ENCODE data around the gene PPTC7. TPM values are rescaled to one million over a fixed set of nuclear protein-coding genes. Genes with fewer than 3 reads are reported as not detected.
"Not testable (repeated sequence)": the region's sequence is repeated elsewhere in the genome, so short reads cannot be mapped to it uniquely, and the experiment has no call there.

Gene PPTC7
- total and polyA plus RNA-seq, 5 donors: 31.5 to 82.8 (median 56.4) TPM

GRCh38 chr12:110570798-110571197 lies 12.3 kb downstream of the PPTC7 start:
- 95% methylated on average over 16 of the region's 16 CpGs for whole genome bisulfite sequencing
- DNase-seq; H3K4me3 ChIP-seq (ENCODE audit: low read length); H3K27me3 ChIP-seq (ENCODE audit: control insufficient read depth, insufficient read depth); H3K27ac ChIP-seq (ENCODE audit: low read length); intact Hi-C loops (cut with DNase I); H3K4me1 ChIP-seq (ENCODE audit: control insufficient read depth, insufficient read depth, low read length); ATAC-seq; H3K9me3 ChIP-seq (ENCODE audit: control insufficient read depth, low read length): not testable (repeated sequence)

GRCh38 chr12:110569838-110570237 lies 13.3 kb downstream of the PPTC7 start:
- intact Hi-C loops (cut with DNase I); DNase-seq; ATAC-seq; H3K27me3 ChIP-seq (ENCODE audit: control insufficient read depth, insufficient read depth); H3K4me3 ChIP-seq (ENCODE audit: low read length); H3K9me3 ChIP-seq (ENCODE audit: control insufficient read depth, low read length); H3K4me1 ChIP-seq (ENCODE audit: control insufficient read depth, insufficient read depth, low read length); H3K27ac ChIP-seq (ENCODE audit: low read length): not testable (repeated sequence)
- no CpG with 5 or more reads among the region's 2 CpGs for WGBS

- peaks cover 7% of the 10 kb centered on the region for H3K4me1 ChIP-seq (ENCODE audit: control insufficient read depth, insufficient read depth, low read length)
- ATAC-seq (no peak), DNase-seq (no peak)
- no peak overlapping the region for H3K4me3 ChIP-seq (ENCODE audit: low read length)
- H3K27ac ChIP-seq (ENCODE audit: low read length): no peak overlapping the region
- no peaks in the 10 kb centered on the region for H3K27me3 ChIP-seq (ENCODE audit: control insufficient read depth, insufficient read depth)
- intact Hi-C loops (cut with DNase I): no loop called here
- 99% methylated on average over 6 of the region's 6 CpGs for WGBS
- H3K9me3 ChIP-seq (ENCODE audit: control insufficient read depth, low read length): no peaks in the 10 kb centered on the region
These were observed 14.4 kb downstream of the PPTC7 start for GRCh38 chr12:110568752-110569151.

- Histone ChIP-seq H3K27me3 (ENCODE audit: control insufficient read depth, insufficient read depth) (no peaks in the 10 kb centered on the region), H3K9me3 (ENCODE audit: control insufficient read depth, low read length) (no peaks in the 10 kb centered on the region), H3K27ac (ENCODE audit: low read length) (peak overlapping the region; percentile 29), H3K4me3 (ENCODE audit: low read length) (no peak overlapping the region), H3K4me1 (ENCODE audit: control insufficient read depth, insufficient read depth, low read length) (peaks cover 7% of the 10 kb centered on the region)
- DNase-seq: no peak
- intact Hi-C loops (cut with DNase I): no loop called here
- no peak for ATAC-seq
- 94% methylated on average over 5 of the region's 5 CpGs for WGBS
These were observed 16.1 kb downstream of the PPTC7 start for GRCh38 chr12:110566993-110567392.

- no peak overlapping the region for H3K4me3 ChIP-seq (ENCODE audit: low read length)
- H3K27ac ChIP-seq (ENCODE audit: low read length): peak overlapping the region; percentile 36
- DNase-seq (no peak), ATAC-seq (no peak)
- 81% methylated on average over 8 of the region's 8 CpGs for WGBS
- intact Hi-C loops (cut with DNase I): no loop called here
- peaks cover 11% of the 10 kb centered on the region for H3K4me1 ChIP-seq (ENCODE audit: control insufficient read depth, insufficient read depth, low read length)
- no peaks in the 10 kb centered on the region for H3K9me3 ChIP-seq (ENCODE audit: control insufficient read depth, low read length)
- H3K27me3 ChIP-seq (ENCODE audit: control insufficient read depth, insufficient read depth): no peaks in the 10 kb centered on the region
These were observed 16.9 kb downstream of the PPTC7 start for GRCh38 chr12:110565894-110566871.

- Histone ChIP-seq H3K4me3 (ENCODE audit: low read length) (no peak overlapping the region), H3K27me3 (ENCODE audit: control insufficient read depth, insufficient read depth) (no peaks in the 10 kb centered on the region), H3K27ac (ENCODE audit: low read length) (no peak overlapping the region), H3K9me3 (ENCODE audit: control insufficient read depth, low read length) (no peaks in the 10 kb centered on the region), H3K4me1 (ENCODE audit: control insufficient read depth, insufficient read depth, low read length) (peaks cover 12% of the 10 kb centered on the region)
- intact Hi-C loops (cut with DNase I): no loop called here
- 69% methylated on average over 8 of the region's 8 CpGs for WGBS
- DNase-seq (no peak), ATAC-seq (peak; percentile 18 to 51)
These were observed 18.6 kb downstream of the PPTC7 start for GRCh38 chr12:110564471-110564991.

GRCh38 chr12:110563702-110564470 lies 19.2 kb downstream of the PPTC7 start:
- Histone ChIP-seq H3K27me3 (ENCODE audit: control insufficient read depth, insufficient read depth) (no peaks in the 10 kb centered on the region), H3K4me3 (ENCODE audit: low read length) (no peak overlapping the region), H3K27ac (ENCODE audit: low read length) (no peak overlapping the region), H3K4me1 (ENCODE audit: control insufficient read depth, insufficient read depth, low read length) (peaks cover 12% of the 10 kb centered on the region), H3K9me3 (ENCODE audit: control insufficient read depth, low read length) (no peaks in the 10 kb centered on the region)
- DNase-seq: no peak
- intact Hi-C loops (cut with DNase I): no loop called here
- peak; percentile 63 to 73 for ATAC-seq

- 82% methylated on average over 5 of the region's 5 CpGs for WGBS
- Histone ChIP-seq H3K4me1 (ENCODE audit: control insufficient read depth, insufficient read depth, low read length) (peaks cover 11% of the 10 kb centered on the region), H3K27ac (ENCODE audit: low read length) (peak overlapping the region; percentile 45)
- ATAC-seq; H3K4me3 ChIP-seq (ENCODE audit: low read length); H3K27me3 ChIP-seq (ENCODE audit: control insufficient read depth, insufficient read depth); DNase-seq; H3K9me3 ChIP-seq (ENCODE audit: control insufficient read depth, low read length); intact Hi-C loops (cut with DNase I): not testable (repeated sequence)
These were observed 20.7 kb downstream of the PPTC7 start for GRCh38 chr12:110562386-110562785.

GRCh38 chr12:110561471-110562201 lies 21.5 kb downstream of the PPTC7 start:
- WGBS: 87% methylated on average over 15 of the region's 15 CpGs
- Histone ChIP-seq H3K27ac (ENCODE audit: low read length) (peak overlapping the region; percentile 68), H3K27me3 (ENCODE audit: control insufficient read depth, insufficient read depth) (no peaks in the 10 kb centered on the region), H3K4me3 (ENCODE audit: low read length) (no peak overlapping the region), H3K9me3 (ENCODE audit: control insufficient read depth, low read length) (no peaks in the 10 kb centered on the region), H3K4me1 (ENCODE audit: control insufficient read depth, insufficient read depth, low read length) (peaks cover 8% of the 10 kb centered on the region)
- intact Hi-C loops (cut with DNase I): no loop called here
- no peak for DNase-seq
- no peak for ATAC-seq

GRCh38 chr12:110560946-110561345 lies 22.2 kb downstream of the PPTC7 start:
- peaks cover 8% of the 10 kb centered on the region for H3K4me1 ChIP-seq (ENCODE audit: control insufficient read depth, insufficient read depth, low read length)
- no peaks in the 10 kb centered on the region for H3K9me3 ChIP-seq (ENCODE audit: control insufficient read depth, low read length)
- no peak overlapping the region for H3K4me3 ChIP-seq (ENCODE audit: low read length)
- 85% methylated on average over 1 of the region's 1 CpG for WGBS
- intact Hi-C loops (cut with DNase I): no loop called here
- no peaks in the 10 kb centered on the region for H3K27me3 ChIP-seq (ENCODE audit: control insufficient read depth, insufficient read depth)
- DNase-seq (no peak), ATAC-seq (no peak)
- no peak overlapping the region for H3K27ac ChIP-seq (ENCODE audit: low read length)

All from right cardiac atrium (tissue), 5 donors.